Fibroblast of lung (primary cell): ENCODE data around the gene HDAC8. TPM values are rescaled to one million over a fixed set of nuclear protein-coding genes. Genes with fewer than 3 reads are reported as not detected.
A peak's percentile ranks its signal among the peaks of the same experiment; 100 is the strongest.

Source experiments
- DNase-seq, 2 donors: peaks; one replicate each; pipeline versions ENCODE4 v3.0.0 to v3.0.0-alpha.2; 2010; ENCODE audit warnings: low read depth in 2 of 2
- H2AFZ ChIP-seq: 2 replicates; pipeline ENCODE4 v1.5.1; 2012; ENCODE audit warnings: low read length, control low read depth, inconsistent platforms
- H3K27ac ChIP-seq: 2 replicates; pipeline ENCODE4 v1.5.1; 2011; ENCODE audit warnings: low read length, control low read depth; ENCODE audit not compliant: insufficient read depth
- H3K27me3 ChIP-seq: 2 replicates; pipeline ENCODE4 v1.5.1; 2011; ENCODE audit warnings: mild to moderate bottlenecking, low read length; ENCODE audit not compliant: control insufficient read depth, insufficient read depth
- H3K36me3 ChIP-seq: 2 replicates; pipeline ENCODE4 v1.5.1; 2011; ENCODE audit warnings: low read length; ENCODE audit not compliant: control insufficient read depth, insufficient read depth
- H3K4me1 ChIP-seq: 2 replicates; pipeline ENCODE4 v1.5.1; 2011; ENCODE audit warnings: low read length; ENCODE audit not compliant: control insufficient read depth, insufficient read depth; ENCODE audit errors: extremely low read depth
- H3K4me2 ChIP-seq: 2 replicates; pipeline ENCODE4 v1.5.1; 2011; ENCODE audit warnings: low read length, control low read depth; ENCODE audit not compliant: insufficient read depth; ENCODE audit errors: extremely low read depth
- H3K4me3 ChIP-seq, 4 experiments: fragments of 200-600 bp in 1 of 4; sonication (generic) in 1 of 4; replicated peaks in 1 of 4; 2 replicates each; pipeline ENCODE4 v1.5.1; 2011 to 2016; ENCODE audit warnings: low read length in 4 of 4, low read depth in 3 of 4, mild to moderate bottlenecking in 3 of 4, control low read depth in 2 of 4, inconsistent platforms in 1 of 4, mixed read lengths in 1 of 4; ENCODE audit not compliant: insufficient read depth in 1 of 4; ENCODE audit errors: control extremely low read depth in 1 of 4
- H3K79me2 ChIP-seq: 2 replicates; pipeline ENCODE4 v1.5.1; 2012; ENCODE audit warnings: mild to moderate bottlenecking, low read length, inconsistent platforms; ENCODE audit not compliant: control insufficient read depth, insufficient read depth
- H3K9ac ChIP-seq: 2 replicates; pipeline ENCODE4 v1.5.1; 2011; ENCODE audit warnings: mild to moderate bottlenecking, low read length, control low read depth; ENCODE audit not compliant: insufficient read depth
- H3K9me3 ChIP-seq: 2 replicates; pipeline ENCODE4 v1.5.1; 2012; ENCODE audit warnings: low read depth, low read length; ENCODE audit not compliant: control insufficient read depth, insufficient read depth
- H4K20me1 ChIP-seq: 2 replicates; pipeline ENCODE4 v1.5.1; 2011; ENCODE audit warnings: low read length; ENCODE audit not compliant: control insufficient read depth, insufficient read depth; ENCODE audit errors: extremely low read depth
- CTCF ChIP-seq, 2 donors: IDR thresholded peaks in 1 of 2; conservative IDR thresholded peaks in 1 of 2; 1 replicate in 1 of 2; 2 replicates in 1 of 2; pipeline ENCODE4 v1.5.1; 2011 to 2012; ENCODE audit warnings: low read length in 2 of 2, control low read depth in 1 of 2, inconsistent platforms in 1 of 2, low read depth in 1 of 2, mild to moderate bottlenecking in 1 of 2
- EZH2 ChIP-seq: IDR thresholded peaks from 2 replicates; pipeline ENCODE4 v1.5.1; 2012; ENCODE audit warnings: low read length, control low read depth, mild to moderate bottlenecking; ENCODE audit errors: missing control alignments
- polyA plus RNA-seq, 2 donors: library from polyadenylated mRNA; depleted of rRNA in 1 of 2; stranded (reverse) in 1 of 2; unstranded in 1 of 2; fragments of >200 nt; gene quantifications; 2 replicates each; pipeline ENCODE4 v1.2.1, GENCODE V29; 2011 to 2012; ENCODE audit warnings: missing spikeins in 1 of 2
- total RNA-seq: library from RNA; depleted of rRNA; stranded (reverse); fragments of >200 nt; gene quantifications from 2 replicates; pipeline ENCODE4 v1.2.1, GENCODE V29; 2014

Gene HDAC8
- total and polyA plus RNA-seq, 2 donors (not counting 1 experiment from before 2014, with no cell fraction given), result 25.9 TPM

- H2AFZ ChIP-seq, result no peak overlapping the region
- no peaks in the 10 kb centered on the region for H3K79me2 ChIP-seq
- no peak overlapping the region for H3K4me2 ChIP-seq
- no peak overlapping the region for H3K27ac ChIP-seq
- no peaks in the 10 kb centered on the region for H3K9me3 ChIP-seq
- no peak overlapping the region for H3K4me3 ChIP-seq
- TF ChIP-seq EZH2, result no peak
- no peak for TF ChIP-seq CTCF (conservative IDR thresholded peaks at IDR 0.05 in 1 of 2, IDR thresholded peaks at IDR 0.05 in 1 of 2; ENCODE audit: low read depth in 1 of 2, low read length in 2 of 2)
- H4K20me1 ChIP-seq, result no peaks in the 10 kb centered on the region
- peak in 1 of 2 donors; percentile 65 for DNase-seq
- no peak overlapping the region for H3K9ac ChIP-seq
- H3K36me3 ChIP-seq, result no peaks in the 10 kb centered on the region
- no peaks in the 10 kb centered on the region for H3K4me1 ChIP-seq
- H3K27me3 ChIP-seq, result no peaks in the 10 kb centered on the region
Measured at GRCh38 chrX:72466493-72466892, 106.2 kb downstream of the HDAC8 start.

GRCh38 chrX:72465889-72466288 is 106.8 kb downstream of the HDAC8 start:
- Histone ChIP-seq H3K9me3 (no peaks in the 10 kb centered on the region), H2AFZ (no peak overlapping the region), H4K20me1 (no peaks in the 10 kb centered on the region), H3K36me3 (no peaks in the 10 kb centered on the region), H3K9ac (no peak overlapping the region), H3K4me3 (no peak overlapping the region), H3K79me2 (no peaks in the 10 kb centered on the region), H3K27ac (no peak overlapping the region), H3K4me2 (no peak overlapping the region), H3K4me1 (no peaks in the 10 kb centered on the region), H3K27me3 (no peaks in the 10 kb centered on the region)
- TF ChIP-seq EZH2, result no peak
- TF ChIP-seq CTCF (conservative IDR thresholded peaks at IDR 0.05 in 1 of 2, IDR thresholded peaks at IDR 0.05 in 1 of 2; ENCODE audit: low read depth in 1 of 2, low read length in 2 of 2), result no peak
- DNase-seq, result no peak

GRCh38 chrX:72461766-72462165 is 110.9 kb downstream of the HDAC8 start:
- DNase-seq, result peak in 1 of 2 donors; percentile 9

More at GRCh38 chrX:72461766-72462165, 110.9 kb downstream of the HDAC8 start:
- Histone ChIP-seq H3K27me3 (no peaks in the 10 kb centered on the region), H3K27ac (no peak overlapping the region), H3K9ac (no peak overlapping the region), H2AFZ (no peak overlapping the region), H4K20me1 (no peaks in the 10 kb centered on the region), H3K4me1 (no peaks in the 10 kb centered on the region), H3K36me3 (no peaks in the 10 kb centered on the region), H3K4me3 (no peak overlapping the region), H3K4me2 (no peak overlapping the region), H3K79me2 (no peaks in the 10 kb centered on the region), H3K9me3 (no peaks in the 10 kb centered on the region)
- no peak for TF ChIP-seq EZH2
- TF ChIP-seq CTCF (conservative IDR thresholded peaks at IDR 0.05 in 1 of 2, IDR thresholded peaks at IDR 0.05 in 1 of 2; ENCODE audit: low read depth in 1 of 2, low read length in 2 of 2), result no peak
